Inflammatory macrophage treated with lipopolysaccharide for 1 hour (primary cell): ENCODE data around the gene RNF38.
A peak's percentile ranks its signal among the peaks of the same experiment; 100 is the strongest.
"Not testable (repeated sequence)": the region's sequence is repeated elsewhere in the genome, so short reads cannot be mapped to it uniquely, and the experiment has no call there.

Experiments used
- DNase-seq, 2 donors: peaks; one replicate each; pipeline ENCODE4 v3.0.0-alpha.2; 2020 to 2022

Gene RNF38

DNA sequence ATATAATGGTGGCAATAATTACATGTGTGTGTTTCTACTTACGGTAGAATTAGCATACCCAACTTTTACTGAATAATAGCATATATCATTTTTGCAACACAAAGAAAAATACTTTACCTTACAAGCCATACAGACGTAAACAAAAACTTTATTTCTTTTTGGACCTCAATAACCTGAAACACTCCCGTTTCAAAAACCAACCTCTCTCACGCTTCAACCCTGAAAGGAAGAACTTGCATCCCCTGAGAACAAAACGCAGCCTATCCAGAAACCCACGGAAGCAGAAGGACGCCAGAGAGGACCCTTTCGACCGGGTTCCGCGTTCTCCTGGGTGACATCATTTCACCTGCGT lies at the start of gene RNF38:
TSS of gene RNF38 (minus strand) at position 290 of the 352 bp plus-strand sequence. CDS start at position 129, 161 bp downstream.
- DNase-seq, result no peak

DNA sequence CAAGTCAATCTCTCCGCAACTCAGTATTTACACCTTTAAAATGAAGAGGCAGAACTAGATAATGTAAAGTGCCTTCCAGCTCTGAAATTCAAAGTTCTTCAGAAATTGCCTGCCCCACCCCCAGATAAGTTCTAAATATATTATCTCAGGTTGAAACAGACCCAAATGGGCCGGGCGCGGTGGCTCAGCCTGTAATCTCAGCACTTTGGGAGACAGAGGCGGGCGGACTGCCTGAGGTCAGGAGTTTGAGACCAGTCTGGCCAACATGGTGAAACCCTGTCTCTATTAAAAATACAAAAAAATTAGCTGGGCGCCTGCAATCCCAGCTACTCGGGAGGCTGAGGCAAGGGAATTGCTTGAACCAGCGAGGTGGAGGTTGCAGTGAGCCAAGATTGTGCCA lies 48.5 kb upstream of the RNF38 start:
- not testable (repeated sequence) for DNase-seq

DNA sequence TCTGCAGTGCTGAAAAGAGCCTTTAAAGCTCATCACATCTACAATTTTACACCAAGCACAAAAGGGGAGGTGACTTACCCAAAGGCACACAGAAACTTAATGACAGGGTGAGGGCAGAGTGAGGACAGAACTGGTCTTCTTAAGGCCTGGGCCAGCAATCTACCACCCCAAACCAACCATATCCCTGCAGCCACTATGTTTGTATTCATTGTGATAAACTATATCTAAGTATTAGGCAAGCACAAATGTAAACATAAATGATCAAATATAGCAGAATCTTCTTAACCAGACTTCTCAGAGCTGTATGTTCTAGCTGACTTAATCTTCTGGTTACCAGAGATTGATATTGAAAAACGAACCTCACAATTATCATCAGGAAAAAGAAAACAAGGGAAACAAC lies 47.9 kb upstream of the RNF38 start:
- DNase-seq, result no peak

DNA sequence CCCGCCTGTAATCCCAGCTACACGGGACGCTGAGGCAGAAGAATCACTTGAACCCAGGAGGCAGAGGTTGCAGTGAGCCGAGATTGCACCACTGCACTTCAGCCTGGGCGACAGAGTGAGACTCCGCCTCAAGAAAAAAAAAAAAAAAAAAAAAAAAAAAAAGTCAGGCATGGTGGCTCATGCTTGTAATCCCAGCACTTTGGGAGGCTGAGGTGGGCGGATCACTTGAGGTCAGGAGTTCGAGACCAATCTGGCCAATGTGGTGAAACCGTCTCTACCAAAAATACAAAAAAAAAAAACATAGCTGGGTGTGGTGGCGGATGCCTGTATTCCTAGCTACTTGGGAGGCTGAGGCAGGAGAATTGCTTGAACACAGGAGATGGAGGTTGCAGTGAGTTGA lies 46.6 kb upstream of the RNF38 start:
- not testable (repeated sequence) for DNase-seq

DNA sequence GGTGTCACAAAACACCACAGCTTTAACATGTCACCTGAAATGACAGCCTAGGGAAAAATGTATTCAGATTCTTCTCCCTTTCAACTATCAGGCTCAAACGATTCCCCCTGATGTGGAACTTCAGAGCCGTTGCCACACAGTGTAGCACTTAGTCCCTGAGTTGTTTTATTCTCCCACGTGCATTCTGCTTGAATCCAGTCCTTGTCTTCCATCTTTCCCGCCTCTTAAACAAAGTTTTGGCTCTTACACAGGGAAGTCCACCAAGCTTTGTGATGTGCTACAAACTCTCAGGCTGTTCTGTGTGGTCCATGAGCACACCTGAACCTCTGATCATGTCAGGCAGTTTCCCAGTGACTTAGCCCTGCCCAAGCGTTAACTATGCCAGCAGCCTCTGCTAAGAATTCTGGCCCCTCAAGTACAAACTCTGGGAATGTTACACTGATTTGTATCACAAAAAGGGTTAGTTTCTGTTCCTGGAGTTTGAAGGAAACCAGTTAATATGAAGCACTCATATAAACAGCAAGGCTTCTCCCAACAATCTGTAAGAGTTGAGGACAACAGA lies 45.8 kb upstream of the RNF38 start:
- DNase-seq, result no peak

DNA sequence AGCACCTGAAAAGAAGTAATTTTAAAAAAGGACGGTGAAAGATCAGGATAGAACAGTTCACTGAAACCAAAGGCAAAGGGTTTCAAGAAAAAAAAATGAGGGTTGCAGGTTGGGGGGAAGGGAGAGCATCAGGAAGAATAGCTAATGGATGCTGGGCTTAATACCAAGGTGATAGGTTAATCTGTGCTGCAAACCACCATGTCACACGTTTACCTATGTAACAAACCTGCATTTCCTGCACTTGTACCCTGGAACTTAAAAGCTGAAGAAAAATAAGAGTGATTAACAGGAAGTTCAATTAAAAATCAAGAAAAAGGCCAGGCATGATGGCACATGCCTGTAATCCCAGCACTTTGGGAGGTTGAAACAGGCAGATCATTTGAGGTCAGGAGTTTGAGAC lies 44.1 kb upstream of the RNF38 start:
- DNase-seq, result no peak

DNA sequence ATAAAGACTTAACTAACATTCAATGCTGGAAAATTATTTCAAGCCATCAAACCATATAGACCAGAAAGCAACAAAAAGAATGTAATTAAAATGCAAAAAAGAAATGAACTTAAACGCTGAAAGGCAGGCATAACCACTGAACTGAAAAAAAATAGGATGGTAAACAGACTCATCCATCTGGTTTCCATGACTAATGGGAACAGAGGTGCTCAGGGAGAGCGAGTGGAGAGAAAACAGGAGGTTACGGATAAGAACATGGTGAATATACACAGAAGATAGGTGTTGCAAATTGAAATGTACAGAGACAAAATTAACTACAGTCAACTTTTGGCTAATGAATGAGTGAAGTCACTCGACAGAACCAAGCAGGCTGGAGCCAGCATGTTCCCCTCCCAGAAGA lies 43.5 kb upstream of the RNF38 start:
- DNase-seq, result no peak

DNA sequence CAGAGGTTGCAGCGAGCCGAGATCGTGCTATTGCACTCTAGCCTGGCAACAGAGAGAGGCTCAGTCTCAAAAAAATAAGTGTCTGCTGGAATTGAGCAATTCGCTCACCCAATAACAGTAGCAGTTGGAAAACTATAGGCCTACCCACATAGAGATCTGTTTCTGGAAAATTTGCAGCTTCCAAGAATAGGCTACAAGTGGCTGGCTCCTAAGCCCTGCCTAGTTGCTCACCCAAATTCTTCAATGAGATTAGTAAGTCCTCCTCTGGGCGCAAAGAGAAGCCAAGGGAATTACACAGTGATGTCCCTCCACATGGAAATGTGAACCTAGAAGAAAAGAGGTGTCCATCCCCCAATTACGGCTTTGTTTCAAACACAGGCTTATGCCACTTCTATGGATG lies 42.6 kb upstream of the RNF38 start:
- no peak for DNase-seq

DNA sequence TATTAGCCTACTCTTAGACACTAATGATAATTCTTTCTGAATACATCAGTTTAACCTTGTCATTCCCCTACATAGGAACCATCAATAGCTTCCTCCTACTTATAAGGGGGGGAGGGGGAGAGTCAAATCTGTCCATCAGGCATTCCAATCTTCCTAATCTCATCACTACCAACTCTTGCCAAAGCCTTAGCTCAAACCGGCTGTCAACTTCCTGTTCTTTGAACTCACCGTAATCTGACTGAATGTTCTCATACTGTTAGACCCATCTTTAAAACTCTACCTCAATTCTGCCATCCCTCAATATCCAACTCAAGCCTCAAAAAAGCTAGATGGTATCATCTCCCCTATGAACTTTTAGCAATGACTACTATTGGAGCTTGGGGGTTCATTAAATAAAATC lies 41.9 kb upstream of the RNF38 start:
- no peak for DNase-seq

DNA sequence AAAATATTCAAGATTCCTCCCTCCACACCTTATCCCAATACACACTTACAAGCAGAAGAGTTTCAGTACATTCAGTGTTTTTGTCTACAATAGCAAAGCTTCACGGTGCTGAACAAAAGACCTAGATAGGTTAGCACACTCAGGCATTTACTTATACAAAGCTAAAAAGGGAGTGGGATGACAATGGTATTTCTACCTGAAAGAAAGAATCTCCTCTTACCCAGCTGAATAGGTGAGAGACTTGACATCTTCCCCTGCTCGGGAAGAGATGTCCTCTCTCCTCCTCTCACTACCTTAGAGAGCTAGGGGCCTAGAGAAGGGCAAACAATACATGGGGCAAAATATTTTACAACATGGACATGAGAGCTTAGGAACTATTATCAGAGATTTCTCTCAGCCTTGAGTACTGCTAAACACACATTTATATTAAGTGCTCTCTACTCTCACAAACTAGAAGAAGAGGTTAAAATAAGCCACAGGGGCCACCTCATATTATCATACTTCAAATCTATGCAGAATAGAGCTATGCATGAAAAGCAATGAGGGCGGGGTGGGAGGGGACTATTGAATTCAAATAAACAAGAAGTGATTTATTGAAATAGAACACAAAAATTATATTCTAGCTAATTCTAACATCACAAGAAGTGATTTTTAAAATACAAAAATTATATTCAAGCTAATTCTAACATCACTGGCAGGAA lies 38.6 kb upstream of the RNF38 start:
- DNase-seq, result no peak

DNA sequence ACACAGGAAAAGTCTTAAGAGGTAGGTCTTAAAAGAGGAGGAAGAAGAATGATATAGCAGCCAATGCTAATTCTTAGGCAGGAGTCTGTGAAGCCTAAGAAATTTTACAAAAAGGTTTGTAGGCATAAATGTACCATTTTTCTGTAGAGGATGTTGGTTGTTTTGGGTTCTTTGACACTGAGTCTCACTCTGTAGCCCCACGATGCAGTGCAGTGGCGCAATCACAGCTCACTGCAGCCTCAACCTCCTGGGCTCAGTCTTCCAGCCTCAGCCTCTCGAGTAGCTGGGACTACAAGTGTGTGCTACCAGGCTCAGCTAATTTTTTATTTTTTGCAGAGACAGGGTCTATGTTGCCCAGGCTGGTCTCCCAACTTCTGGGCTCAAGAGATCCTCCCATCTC lies 37.7 kb upstream of the RNF38 start:
- no peak for DNase-seq

DNA sequence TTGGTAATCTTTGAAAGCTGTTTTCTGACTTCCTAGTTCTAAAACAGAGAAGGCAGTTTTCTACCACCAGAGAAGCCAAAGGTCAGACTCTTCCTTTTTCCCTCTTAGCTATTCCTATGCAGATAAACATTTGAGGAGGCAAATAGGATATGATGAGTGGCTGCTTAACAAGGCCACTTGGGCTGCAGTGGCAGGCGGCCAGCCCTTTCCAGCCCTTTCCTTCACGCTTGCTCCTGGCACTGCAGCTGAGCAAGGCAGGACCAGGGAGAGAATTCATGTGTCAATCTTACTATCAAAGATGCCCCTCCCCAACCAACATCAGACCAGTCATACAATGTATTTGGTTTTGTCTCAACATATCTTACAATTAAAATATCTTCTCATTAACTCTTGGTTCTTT lies 36.8 kb upstream of the RNF38 start:
- no peak for DNase-seq

DNA sequence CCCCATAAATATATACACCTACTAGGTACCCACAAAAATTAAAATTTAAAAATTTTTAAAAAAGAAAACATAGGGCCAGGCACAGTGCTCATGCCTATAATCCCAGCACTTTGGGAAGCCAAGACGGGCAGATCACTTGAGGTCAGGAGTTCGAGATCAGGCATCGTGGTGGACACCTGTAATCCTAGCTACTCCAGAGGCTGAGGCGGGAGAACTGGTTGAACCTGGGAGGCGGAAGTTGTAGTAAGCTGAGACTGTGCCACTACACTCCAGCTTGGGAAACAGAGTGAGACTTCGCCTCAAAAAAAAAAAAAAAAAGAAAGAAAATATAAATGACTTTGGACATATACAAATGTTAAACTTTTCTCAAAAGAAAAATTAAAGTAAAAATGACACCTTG lies 33.3 kb upstream of the RNF38 start:
- no peak for DNase-seq

DNA sequence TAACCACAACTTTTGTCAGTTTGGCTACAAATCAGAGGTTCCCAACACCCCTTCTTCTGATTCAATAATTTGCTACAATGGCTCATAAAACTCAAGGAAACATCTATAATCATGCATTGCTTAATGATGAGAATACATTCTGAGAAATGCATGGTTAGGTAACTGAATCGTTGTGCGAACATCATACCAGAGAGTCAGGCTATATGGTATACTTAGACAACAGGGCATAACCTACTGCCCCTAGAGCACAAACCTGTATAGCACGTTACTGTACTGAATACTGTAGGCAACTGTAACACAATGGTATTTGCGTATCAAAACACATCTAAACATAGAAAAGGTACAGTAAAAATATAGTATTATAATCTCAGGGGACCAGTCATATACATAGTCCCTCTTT lies 31.0 kb upstream of the RNF38 start:
- no peak for DNase-seq

DNA sequence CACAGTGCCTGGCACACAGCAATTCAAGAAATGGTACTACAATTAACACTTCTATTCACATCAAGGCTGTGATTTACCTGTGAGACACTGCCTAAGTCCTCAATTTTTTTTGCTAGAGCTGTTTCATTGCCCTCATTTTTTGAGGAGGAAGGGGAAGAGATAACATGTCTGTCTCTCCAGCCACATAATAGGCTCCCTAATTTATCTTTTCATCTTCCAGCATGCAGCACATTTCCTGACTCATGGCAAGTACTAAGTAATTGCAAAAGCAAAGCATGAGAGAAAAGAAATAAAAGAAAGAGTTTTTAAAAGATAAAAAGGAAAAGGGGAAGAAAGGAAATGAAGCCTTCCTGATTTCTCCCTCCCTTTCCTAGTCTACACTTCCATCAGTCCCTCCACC lies 26.9 kb upstream of the RNF38 start:
- no peak for DNase-seq

DNA sequence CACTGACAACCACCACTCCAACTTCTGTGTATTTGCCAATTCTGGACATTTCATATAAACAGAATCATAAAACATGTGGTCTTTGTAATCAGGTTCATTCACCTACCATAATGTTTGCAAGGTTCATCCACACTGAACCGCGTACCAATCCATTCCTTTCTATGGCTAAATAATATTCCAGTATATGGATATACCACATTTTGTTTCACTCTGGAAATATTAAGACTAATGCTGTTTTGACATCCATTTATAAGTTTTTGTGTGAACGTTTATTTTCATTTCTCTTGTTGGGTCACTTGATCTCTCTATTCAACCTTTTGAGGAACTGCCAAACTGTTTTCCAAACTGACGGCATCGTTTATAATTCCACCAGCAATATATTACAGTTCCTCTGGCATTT lies 26.3 kb upstream of the RNF38 start:
- DNase-seq, result no peak

DNA sequence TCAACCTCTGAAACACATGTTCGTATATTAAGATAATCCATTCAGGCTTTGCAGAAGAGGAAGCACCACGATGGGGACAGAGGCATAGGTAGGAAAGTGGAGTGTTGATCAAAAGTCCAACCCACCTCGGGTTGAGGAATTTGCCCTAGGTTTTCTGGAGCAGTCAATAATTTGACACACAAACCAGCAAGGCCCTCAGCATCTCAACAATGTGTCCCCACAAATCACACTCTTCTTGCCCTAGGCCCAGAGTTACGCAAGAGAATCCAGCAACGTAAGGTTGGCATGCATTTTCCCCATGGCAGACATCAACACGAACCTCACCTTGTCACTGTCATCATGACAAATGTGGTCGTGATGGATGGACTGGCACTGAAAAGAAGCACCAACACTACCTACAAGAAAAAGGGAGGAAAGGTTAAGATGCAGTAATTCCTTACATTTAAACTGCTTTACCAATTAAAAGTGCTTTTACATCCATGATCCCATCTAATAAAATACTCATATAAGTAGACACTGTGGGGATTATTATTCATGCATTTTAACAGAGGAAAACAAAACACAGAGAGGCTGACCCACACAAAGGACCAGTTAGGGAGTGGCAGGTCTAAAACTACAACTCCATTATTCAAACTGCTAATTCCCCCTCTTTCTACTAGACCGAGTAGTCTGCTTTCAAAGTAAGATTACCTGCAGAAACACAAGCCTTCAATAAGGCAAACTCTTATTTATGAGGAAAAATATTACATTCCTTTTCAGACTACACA lies 24.4 kb upstream of the RNF38 start:
- DNase-seq, result no peak

DNA sequence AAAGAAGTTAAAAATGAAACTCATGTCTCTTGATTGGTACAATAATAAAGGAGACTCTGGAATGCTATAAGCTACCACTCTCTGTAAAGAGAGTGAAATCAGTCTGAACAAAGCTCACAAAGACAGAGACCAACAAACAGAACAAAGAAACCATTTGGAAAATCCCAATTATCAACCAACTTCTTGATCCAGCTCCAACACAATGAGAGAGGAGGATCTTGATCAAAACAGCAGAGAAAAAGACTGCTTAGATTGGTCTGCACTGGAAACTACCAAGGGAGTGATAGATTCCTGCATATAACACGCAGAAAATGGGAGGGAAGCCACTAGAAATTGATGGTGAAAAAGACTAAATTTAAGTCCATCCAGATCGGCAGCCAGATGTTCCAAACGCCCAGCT lies 23.1 kb upstream of the RNF38 start:
- no peak for DNase-seq

DNA sequence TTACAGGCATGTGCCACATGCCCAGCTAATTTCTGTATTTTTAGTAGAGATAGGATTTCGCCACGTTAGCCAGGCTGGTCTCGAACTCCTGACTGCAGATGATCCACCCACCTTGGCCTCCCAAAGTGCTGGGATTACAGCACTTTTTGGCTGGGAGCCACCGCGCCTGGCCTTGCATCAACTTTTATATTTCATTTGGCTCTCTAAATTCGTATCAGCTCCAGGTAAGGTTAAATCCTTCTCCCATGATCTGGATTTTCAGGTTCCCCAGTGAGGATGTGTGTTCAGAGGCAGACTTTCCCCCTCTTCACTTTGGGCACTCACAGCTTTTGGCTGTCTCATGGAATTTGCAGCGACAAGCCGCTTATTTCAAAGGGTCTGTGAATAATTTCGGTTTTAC lies 16.8 kb upstream of the RNF38 start:
- no peak for DNase-seq

DNA sequence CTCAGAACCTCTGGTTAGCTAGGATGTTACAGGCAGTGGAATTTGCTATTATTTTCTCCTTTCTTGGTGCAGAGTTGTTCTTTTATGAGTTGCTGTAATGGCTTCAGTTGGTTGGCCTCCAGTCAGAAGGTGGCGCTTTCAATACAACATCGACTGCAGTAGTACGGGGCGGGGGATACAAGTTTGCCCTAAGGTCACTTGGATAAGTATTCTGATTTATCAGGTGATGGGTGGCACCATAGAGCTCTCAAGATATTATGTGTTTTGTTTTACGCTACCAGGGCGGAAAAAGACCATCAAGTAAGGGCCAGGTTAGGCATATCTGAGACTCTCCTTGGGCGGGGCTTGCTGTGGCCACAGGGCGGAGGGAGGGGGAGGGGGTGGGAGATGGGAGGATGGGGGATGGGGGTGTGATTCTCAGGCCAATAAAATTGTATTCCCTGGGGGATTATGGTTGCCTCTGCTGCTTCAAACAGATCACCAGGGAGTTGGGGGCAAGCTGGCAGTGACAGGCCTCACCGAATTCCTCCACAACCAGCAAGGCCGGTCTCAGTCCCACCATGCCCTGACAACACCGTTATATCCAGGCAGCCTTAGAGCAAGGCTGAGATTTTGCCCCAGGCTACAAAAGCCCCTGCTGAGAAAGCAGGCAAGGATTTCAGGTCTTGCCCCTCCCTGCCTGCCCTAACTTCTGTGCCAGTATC lies 15.9 kb upstream of the RNF38 start:
- DNase-seq, result no peak

DNA sequence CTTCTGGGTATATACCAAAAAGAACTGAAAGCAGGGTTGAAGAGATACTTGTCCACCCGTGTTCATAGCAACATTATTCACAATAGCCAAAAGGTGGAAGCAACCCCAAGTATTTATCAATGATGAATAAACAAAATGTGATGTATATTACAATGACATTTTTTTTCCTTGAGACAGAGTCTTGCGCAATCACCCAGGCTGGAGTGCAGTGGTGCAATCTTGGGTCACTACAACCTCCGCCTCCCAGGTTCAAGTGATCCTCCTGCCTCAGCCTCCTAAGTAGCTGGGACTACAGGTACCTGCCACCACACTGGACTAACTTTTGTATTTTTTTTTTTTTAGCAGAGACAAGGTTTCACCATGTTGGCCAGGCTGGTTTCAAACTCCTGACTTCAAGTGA lies 11.3 kb upstream of the RNF38 start:
- not testable (repeated sequence) for DNase-seq

DNA sequence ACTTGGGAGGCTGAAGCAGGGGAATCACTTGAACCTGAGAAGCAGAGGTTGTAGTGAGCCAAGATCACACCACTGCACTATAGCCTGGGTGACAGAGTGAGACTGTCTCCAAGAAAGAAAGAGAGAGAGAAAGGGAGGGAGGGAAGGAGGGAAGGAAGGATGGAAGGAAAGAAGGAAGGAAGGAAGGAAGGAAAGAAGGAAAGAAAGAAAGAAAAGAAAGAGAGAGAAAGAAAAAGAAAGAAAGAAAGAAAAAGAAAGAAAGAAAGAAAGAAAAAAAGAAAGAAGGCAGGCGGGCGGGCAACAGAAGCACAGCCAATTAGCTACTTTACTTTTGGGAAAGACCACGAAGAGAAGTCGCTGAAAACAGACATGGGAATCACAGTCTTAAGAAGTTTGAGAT lies 9.0 kb upstream of the RNF38 start:
- DNase-seq, result not testable (repeated sequence)

DNA sequence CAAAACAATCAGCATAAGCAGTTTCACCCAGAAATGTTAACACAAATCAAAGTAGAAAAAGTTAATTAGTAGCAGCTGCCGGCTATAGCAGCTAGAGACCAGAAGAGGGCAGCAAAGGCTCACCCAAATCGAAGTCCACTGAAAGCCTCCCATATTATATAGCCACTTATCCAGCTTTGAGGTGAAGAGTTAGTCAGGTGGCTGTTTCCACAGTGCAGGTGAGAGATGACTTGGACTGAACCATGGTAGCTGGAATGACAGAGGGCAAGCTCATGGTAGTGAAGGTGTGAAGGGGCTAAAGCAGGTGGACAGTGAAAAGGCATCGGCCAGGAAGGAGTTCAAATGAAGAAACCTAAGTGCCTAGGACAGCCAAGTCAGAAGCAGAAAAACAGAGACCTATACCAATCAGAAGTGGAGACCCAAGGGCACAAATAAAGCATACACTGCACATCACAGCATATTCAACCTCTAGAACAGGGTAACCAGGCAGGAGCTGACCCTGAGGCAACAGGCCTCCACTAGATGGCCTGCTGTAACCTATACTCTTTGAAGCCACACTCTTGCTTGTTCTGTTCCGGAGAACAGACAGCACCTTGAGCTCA lies 7.2 kb upstream of the RNF38 start:
- DNase-seq, result peak; percentile 46 to 71
